GM12892 (cell line): ENCODE measurements around the gene TMEM11.
A peak's percentile ranks its signal among the peaks of the same experiment; 100 is the strongest.

ENCODE experiments used
- DNase-seq: peaks from one replicate; pipeline ENCODE4 v3.0.0; 2011; ENCODE audit not compliant: insufficient read length
- FAIRE-seq: peaks from 2 replicates; lab custom pipeline; 2011; peaks lifted over from hg19 to GRCh38; lab: Jason Lieb, UNC
- POLR2A ChIP-seq: IDR thresholded peaks from 2 replicates; pipeline ENCODE4 v1.6.1; 2011; ENCODE audit warnings: low read depth, low read length, control low read depth
- POLR2AphosphoS5 ChIP-seq: IDR thresholded peaks from 2 replicates; pipeline ENCODE4 v1.6.1; 2011; ENCODE audit warnings: low read depth, low read length, control low read depth
- TAF1 ChIP-seq: IDR thresholded peaks from 2 replicates; pipeline ENCODE4 v1.6.1; 2011; ENCODE audit warnings: low read depth, mild to moderate bottlenecking, control low read depth, low read length, borderline replicate concordance

Gene TMEM11

GRCh38 chr17:21162394-21162775 lies 51.6 kb downstream of the TMEM11 start:
- FAIRE-seq: no peak
- no peak for DNase-seq
- TF ChIP-seq POLR2AphosphoS5 (no peak), TAF1 (no peak)

- DNase-seq (no peak), FAIRE-seq (no peak)
- TF ChIP-seq TAF1 (no peak), POLR2A (no peak), POLR2AphosphoS5 (no peak)
Measured at GRCh38 chr17:21161498-21162393, 52.2 kb downstream of the TMEM11 start.

- no peak for FAIRE-seq
- TF ChIP-seq POLR2A (no peak), TAF1 (no peak), POLR2AphosphoS5 (no peak)
- no peak for DNase-seq
Measured at GRCh38 chr17:21160401-21160800, 53.6 kb downstream of the TMEM11 start.

- no peak for TF ChIP-seq TAF1
- no peak for TF ChIP-seq POLR2AphosphoS5
- no peak for TF ChIP-seq POLR2A
- FAIRE-seq (peak; percentile 40), DNase-seq (no peak)
Measured at GRCh38 chr17:21157586-21158370, 56.2 kb downstream of the TMEM11 start.

- FAIRE-seq (no peak), DNase-seq (no peak)
- TF ChIP-seq TAF1 (no peak), POLR2A (no peak), POLR2AphosphoS5 (no peak)
Measured at GRCh38 chr17:21152731-21153130, 61.2 kb downstream of the TMEM11 start.

GRCh38 chr17:21149621-21150020 lies 64.3 kb downstream of the TMEM11 start:
- DNase-seq (no peak), FAIRE-seq (no peak)
- TF ChIP-seq POLR2AphosphoS5: no peak
- no peak for TF ChIP-seq TAF1
- TF ChIP-seq POLR2A: no peak
